ENCODE data around the gene PNPT1. TPM values are rescaled to one million over a fixed set of nuclear protein-coding genes. Genes with fewer than 3 reads are reported as not detected.

Gene PNPT1
- polyA plus RNA-seq, 1 donor from 2014 or later = 23.4 TPM

GRCh38 chr2:55604027-55604565, 89.5 kb downstream of the PNPT1 start:
- H3K4me2 ChIP-seq (ENCODE audit: low read length) = no peak overlapping the region

GRCh38 chr2:55601849-55602248, 91.8 kb downstream of the PNPT1 start:
- H3K9me2 ChIP-seq (ENCODE audit: insufficient read depth, low read length) = no peaks in the 10 kb centered on the region
- H3K79me2 ChIP-seq (replicated peaks; ENCODE audit: insufficient read depth, low read length) = peaks cover 30% of the 10 kb centered on the region

More at GRCh38 chr2:55604027-55604565, 89.5 kb downstream of the PNPT1 start:
- Histone ChIP-seq H3K27me3 (ENCODE audit: insufficient read depth, low read depth, low read length) (no peaks in the 10 kb centered on the region), H2AFZ (ENCODE audit: low read depth, low read length) (no peak overlapping the region), H3F3A (ENCODE audit: insufficient read depth, low read length, poor library complexity, severe bottlenecking) (no peaks in the 10 kb centered on the region), H4K20me1 (ENCODE audit: insufficient read depth) (no peaks in the 10 kb centered on the region), H3K9me2 (ENCODE audit: insufficient read depth, low read length) (no peaks in the 10 kb centered on the region), H3K27ac (ENCODE audit: low read length) (no peak overlapping the region), H3K36me3 (ENCODE audit: insufficient read depth, low read length) (no peaks in the 10 kb centered on the region), H3K9me3 (ENCODE audit: low read length) (no peaks in the 10 kb centered on the region), H3K9ac (ENCODE audit: low read length) (no peak overlapping the region), H3K4me3 (ENCODE audit: low read length) (no peak overlapping the region), H3K79me2 (replicated peaks; ENCODE audit: insufficient read depth, low read length) (peaks cover 39% of the 10 kb centered on the region)
- TF ChIP-seq, protein P1, sequence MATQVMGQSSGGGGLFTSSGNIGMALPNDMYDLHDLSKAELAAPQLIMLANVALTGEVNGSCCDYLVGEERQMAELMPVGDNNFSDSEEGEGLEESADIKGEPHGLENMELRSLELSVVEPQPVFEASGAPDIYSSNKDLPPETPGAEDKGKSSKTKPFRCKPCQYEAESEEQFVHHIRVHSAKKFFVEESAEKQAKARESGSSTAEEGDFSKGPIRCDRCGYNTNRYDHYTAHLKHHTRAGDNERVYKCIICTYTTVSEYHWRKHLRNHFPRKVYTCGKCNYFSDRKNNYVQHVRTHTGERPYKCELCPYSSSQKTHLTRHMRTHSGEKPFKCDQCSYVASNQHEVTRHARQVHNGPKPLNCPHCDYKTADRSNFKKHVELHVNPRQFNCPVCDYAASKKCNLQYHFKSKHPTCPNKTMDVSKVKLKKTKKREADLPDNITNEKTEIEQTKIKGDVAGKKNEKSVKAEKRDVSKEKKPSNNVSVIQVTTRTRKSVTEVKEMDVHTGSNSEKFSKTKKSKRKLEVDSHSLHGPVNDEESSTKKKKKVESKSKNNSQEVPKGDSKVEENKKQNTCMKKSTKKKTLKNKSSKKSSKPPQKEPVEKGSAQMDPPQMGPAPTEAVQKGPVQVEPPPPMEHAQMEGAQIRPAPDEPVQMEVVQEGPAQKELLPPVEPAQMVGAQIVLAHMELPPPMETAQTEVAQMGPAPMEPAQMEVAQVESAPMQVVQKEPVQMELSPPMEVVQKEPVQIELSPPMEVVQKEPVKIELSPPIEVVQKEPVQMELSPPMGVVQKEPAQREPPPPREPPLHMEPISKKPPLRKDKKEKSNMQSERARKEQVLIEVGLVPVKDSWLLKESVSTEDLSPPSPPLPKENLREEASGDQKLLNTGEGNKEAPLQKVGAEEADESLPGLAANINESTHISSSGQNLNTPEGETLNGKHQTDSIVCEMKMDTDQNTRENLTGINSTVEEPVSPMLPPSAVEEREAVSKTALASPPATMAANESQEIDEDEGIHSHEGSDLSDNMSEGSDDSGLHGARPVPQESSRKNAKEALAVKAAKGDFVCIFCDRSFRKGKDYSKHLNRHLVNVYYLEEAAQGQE (IDR thresholded peaks at IDR 0.05; ENCODE audit: borderline replicate concordance) = no peak
- TF ChIP-seq SMC3 (conservative IDR thresholded peaks at IDR 0.05; ENCODE audit: poor library complexity) (no peak), CTCF (IDR thresholded peaks at IDR 0.05; ENCODE audit: poor library complexity, severe bottlenecking) (no peak), MXI1 (conservative IDR thresholded peaks at IDR 0.05; ENCODE audit: poor library complexity, severe bottlenecking) (no peak), EZH2 (IDR thresholded peaks at IDR 0.05; ENCODE audit: borderline replicate concordance, insufficient read depth, low read length, poor library complexity, severe bottlenecking) (no peak), EP300 (conservative IDR thresholded peaks at IDR 0.05; ENCODE audit: poor library complexity, severe bottlenecking) (no peak), RAD21 (conservative IDR thresholded peaks at IDR 0.05) (no peak), POLR2AphosphoS5 (IDR thresholded peaks at IDR 0.05) (no peak), TAF1 (IDR thresholded peaks at IDR 0.05; ENCODE audit: low read depth) (no peak)

More at GRCh38 chr2:55601849-55602248, 91.8 kb downstream of the PNPT1 start:
- Histone ChIP-seq H3K36me3 (ENCODE audit: insufficient read depth, low read length) (no peaks in the 10 kb centered on the region), H3K27ac (ENCODE audit: low read length) (no peak overlapping the region), H2AFZ (ENCODE audit: low read depth, low read length) (no peak overlapping the region), H3K4me2 (ENCODE audit: low read length) (no peak overlapping the region), H3K9ac (ENCODE audit: low read length) (no peak overlapping the region), H3F3A (ENCODE audit: insufficient read depth, low read length, poor library complexity, severe bottlenecking) (no peaks in the 10 kb centered on the region), H3K27me3 (ENCODE audit: insufficient read depth, low read depth, low read length) (no peaks in the 10 kb centered on the region), H3K9me3 (ENCODE audit: low read length) (no peaks in the 10 kb centered on the region), H4K20me1 (ENCODE audit: insufficient read depth) (no peaks in the 10 kb centered on the region), H3K4me3 (ENCODE audit: low read length) (no peak overlapping the region)
- TF ChIP-seq POLR2AphosphoS5 (IDR thresholded peaks at IDR 0.05) (no peak), RAD21 (conservative IDR thresholded peaks at IDR 0.05) (no peak), MXI1 (conservative IDR thresholded peaks at IDR 0.05; ENCODE audit: poor library complexity, severe bottlenecking) (no peak), CTCF (IDR thresholded peaks at IDR 0.05; ENCODE audit: poor library complexity, severe bottlenecking) (no peak), SMC3 (conservative IDR thresholded peaks at IDR 0.05; ENCODE audit: poor library complexity) (no peak), TAF1 (IDR thresholded peaks at IDR 0.05; ENCODE audit: low read depth) (no peak)
